ENCODE data around the gene RGS6.

- TF ChIP-seq CTCF (IDR thresholded peaks at IDR 0.05) = no peak
- TF ChIP-seq POLR2A (IDR thresholded peaks at IDR 0.05) = no peak
Measured at GRCh38 chr14:72555609-72556000, 623.4 kb downstream of the RGS6 start.
